Rectal smooth muscle tissue (tissue), 1 donor: ENCODE measurements around the gene NPAS3.

ENCODE experiments used
- H3K27ac ChIP-seq: one replicate; pipeline ENCODE4 v1.7.0; 2013; ENCODE audit warnings: low read depth, low read length, inconsistent platforms
- H3K27me3 ChIP-seq: one replicate; pipeline ENCODE4 v1.7.0; 2013; ENCODE audit warnings: low read length; ENCODE audit not compliant: control insufficient read depth, insufficient read depth
- H3K36me3 ChIP-seq: one replicate; pipeline ENCODE4 v1.7.0; 2013; ENCODE audit warnings: low read length; ENCODE audit not compliant: control insufficient read depth, insufficient read depth
- H3K4me1 ChIP-seq: one replicate; pipeline ENCODE4 v1.7.0; 2013; ENCODE audit warnings: low read length; ENCODE audit not compliant: control insufficient read depth, insufficient read depth
- H3K4me3 ChIP-seq: one replicate; pipeline ENCODE4 v1.7.0; 2013; ENCODE audit warnings: low read length
- H3K9ac ChIP-seq: one replicate; pipeline ENCODE4 v1.7.0; 2013; ENCODE audit warnings: low read length

NPAS3 gene

DNA sequence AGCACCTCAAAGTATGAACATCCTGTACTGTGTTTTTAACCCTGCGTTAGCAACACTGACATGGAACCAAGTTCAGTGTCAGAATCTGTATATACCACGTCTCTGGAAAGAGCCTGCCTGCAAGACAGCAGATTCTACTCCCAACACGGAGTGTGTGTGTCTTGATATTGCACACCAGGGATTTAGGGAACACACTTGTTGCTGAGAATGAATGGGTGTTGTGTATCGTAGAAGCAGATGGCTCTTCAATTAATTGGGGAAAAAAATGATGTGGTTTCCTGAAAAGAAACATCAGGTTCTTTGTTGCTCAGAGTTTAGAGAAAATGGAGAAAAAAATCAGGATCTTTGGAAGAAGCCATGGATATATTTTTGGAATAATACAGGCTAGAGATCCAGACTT is 841.4 kb downstream of the NPAS3 start:
- Histone ChIP-seq H3K4me1 (peaks cover 3% of the 10 kb centered on the region), H3K36me3 (no peaks in the 10 kb centered on the region), H3K27ac (no peak overlapping the region), H3K4me3 (no peak overlapping the region), H3K27me3 (no peaks in the 10 kb centered on the region), H3K9ac (no peak overlapping the region)

DNA sequence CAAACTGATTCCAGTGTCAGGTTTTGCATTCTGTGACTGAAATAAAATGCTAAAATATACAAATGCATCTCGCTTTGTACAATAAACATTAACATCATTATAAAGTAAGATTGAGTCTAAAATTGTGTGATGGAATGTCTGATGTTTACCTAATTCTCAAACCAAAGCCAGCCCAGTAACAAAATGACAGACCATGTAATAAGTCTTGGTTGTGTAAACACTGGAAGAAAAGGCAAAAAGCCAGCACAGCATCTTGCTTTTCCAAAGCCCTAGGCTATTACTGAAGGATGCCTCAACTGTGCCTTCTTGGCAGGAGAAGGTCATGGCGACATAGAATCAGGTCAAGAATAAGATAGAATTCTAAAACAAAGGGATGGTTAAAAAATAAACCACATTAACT is 842.6 kb downstream of the NPAS3 start:
- Histone ChIP-seq H3K36me3 (no peaks in the 10 kb centered on the region), H3K4me3 (no peak overlapping the region), H3K9ac (no peak overlapping the region), H3K27ac (no peak overlapping the region), H3K27me3 (no peaks in the 10 kb centered on the region), H3K4me1 (peaks cover 3% of the 10 kb centered on the region)

GRCh38 chr14:33782923-33783322 is 844.2 kb downstream of the NPAS3 start:
- no peak overlapping the region for H3K9ac ChIP-seq
- peaks cover 3% of the 10 kb centered on the region for H3K4me1 ChIP-seq
- no peaks in the 10 kb centered on the region for H3K36me3 ChIP-seq
- no peak overlapping the region for H3K27ac ChIP-seq
- H3K4me3 ChIP-seq, result no peak overlapping the region
- no peaks in the 10 kb centered on the region for H3K27me3 ChIP-seq

GRCh38 chr14:33786091-33786825 is 847.6 kb downstream of the NPAS3 start:
- Histone ChIP-seq H3K27me3 (no peaks in the 10 kb centered on the region), H3K4me3 (no peak overlapping the region)

GRCh38 chr14:33788161-33788560 is 849.5 kb downstream of the NPAS3 start:
- H3K27me3 ChIP-seq, result no peaks in the 10 kb centered on the region
- no peak overlapping the region for H3K4me3 ChIP-seq
- H3K4me1 ChIP-seq, result no peaks in the 10 kb centered on the region
- no peak overlapping the region for H3K9ac ChIP-seq
- no peaks in the 10 kb centered on the region for H3K36me3 ChIP-seq
- no peak overlapping the region for H3K27ac ChIP-seq

More at GRCh38 chr14:33786091-33786825, 847.6 kb downstream of the NPAS3 start:
- Histone ChIP-seq H3K4me1 (peaks cover 2% of the 10 kb centered on the region), H3K36me3 (no peaks in the 10 kb centered on the region), H3K27ac (no peak overlapping the region), H3K9ac (no peak overlapping the region)

DNA sequence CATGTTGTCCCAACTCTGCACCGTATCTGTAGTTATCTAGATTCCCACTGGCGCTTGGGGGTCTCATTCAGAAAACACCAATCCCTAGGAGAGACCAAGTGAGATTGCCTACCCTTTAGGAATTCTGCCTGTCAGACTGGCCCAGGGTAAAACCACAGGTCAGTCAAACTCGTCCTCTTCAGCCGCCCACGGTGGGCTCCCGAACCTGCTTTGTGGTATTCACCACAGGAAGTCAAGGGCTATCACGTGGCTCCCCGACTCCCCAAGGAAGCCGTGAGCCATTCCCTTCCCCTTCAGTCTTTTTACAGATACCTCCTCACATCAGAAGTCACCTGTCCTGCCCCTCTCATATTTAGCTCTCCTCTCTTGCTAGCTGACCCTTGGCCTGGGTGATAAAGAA is 852.3 kb downstream of the NPAS3 start:
- no peak overlapping the region for H3K9ac ChIP-seq
- H3K4me1 ChIP-seq, result peaks cover 2% of the 10 kb centered on the region

DNA sequence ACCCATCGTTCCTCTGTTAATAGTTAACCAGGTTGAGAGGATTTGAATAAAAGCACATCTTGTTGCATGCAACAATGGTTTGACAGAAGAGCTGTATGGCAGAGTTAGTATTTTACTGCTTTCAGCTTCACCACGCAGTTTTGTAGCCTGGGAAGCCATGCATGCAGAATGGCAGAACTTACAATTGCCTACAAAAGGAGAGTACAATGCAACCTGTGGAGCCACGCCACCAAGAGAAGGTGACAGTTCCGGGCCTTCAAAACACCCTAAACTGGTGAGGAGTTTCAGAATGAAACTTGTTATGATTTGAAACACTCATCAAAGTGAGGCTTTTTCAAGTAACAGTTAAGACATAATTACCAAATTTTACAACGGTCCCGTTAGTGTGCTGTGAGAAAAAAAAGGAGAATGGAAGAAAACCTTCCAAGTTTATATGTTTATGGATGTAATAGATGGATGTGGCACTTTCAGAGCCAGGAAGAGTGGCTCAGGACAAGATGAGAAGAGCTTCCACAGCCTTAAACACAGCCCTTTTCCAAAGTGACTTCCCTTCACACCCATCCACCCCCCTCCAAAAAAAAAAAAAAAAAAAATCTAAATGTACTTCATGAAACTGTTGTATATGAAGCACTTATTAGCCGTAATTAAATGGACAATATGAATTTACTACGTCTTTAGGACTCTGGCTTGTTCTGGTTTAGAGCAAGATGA is 853.5 kb downstream of the NPAS3 start:
- no peaks in the 10 kb centered on the region for H3K27me3 ChIP-seq

More for the DNA sequence above, 852.3 kb downstream of the NPAS3 start:
- no peak overlapping the region for H3K27ac ChIP-seq
- no peaks in the 10 kb centered on the region for H3K27me3 ChIP-seq
- H3K36me3 ChIP-seq, result no peaks in the 10 kb centered on the region
- H3K4me3 ChIP-seq, result no peak overlapping the region

DNA sequence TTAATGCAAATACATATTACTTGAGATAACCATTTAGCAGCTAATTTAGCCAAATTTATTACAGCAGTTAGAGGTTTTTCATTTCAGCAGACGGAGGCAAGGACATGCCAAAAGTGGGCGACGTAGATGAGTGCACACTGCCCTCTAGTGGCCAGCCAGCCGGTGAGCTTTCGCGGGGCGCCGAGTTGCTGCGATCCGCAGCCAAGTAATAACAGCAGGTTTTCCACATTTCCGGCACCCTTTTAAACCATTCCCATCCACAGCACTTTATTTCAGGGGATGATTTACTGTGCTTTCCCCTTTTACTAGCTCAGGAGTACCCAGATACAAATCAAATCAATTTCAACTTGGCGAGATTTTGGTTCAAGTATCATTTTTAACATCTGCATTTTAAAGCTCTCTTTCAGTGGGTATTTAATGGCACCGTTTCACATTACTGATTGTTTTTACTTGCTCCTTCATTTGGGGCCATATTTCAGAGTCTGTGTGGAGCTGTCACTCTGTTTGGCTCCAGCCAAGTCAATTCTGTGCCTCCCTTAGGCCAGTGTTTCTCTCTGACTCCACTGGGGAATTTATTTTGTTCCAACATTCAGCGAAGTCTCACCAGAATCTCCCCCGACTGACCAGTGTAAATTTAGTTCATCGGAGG is 854.2 kb downstream of the NPAS3 start:
- Histone ChIP-seq H3K4me1 (peaks cover 2% of the 10 kb centered on the region), H3K27me3 (no peaks in the 10 kb centered on the region), H3K27ac (no peak overlapping the region), H3K4me3 (no peak overlapping the region), H3K36me3 (no peaks in the 10 kb centered on the region), H3K9ac (no peak overlapping the region)

More for the DNA sequence above, 853.5 kb downstream of the NPAS3 start:
- no peak overlapping the region for H3K4me3 ChIP-seq
- no peak overlapping the region for H3K9ac ChIP-seq
- peaks cover 2% of the 10 kb centered on the region for H3K4me1 ChIP-seq
- no peak overlapping the region for H3K27ac ChIP-seq
- no peaks in the 10 kb centered on the region for H3K36me3 ChIP-seq

DNA sequence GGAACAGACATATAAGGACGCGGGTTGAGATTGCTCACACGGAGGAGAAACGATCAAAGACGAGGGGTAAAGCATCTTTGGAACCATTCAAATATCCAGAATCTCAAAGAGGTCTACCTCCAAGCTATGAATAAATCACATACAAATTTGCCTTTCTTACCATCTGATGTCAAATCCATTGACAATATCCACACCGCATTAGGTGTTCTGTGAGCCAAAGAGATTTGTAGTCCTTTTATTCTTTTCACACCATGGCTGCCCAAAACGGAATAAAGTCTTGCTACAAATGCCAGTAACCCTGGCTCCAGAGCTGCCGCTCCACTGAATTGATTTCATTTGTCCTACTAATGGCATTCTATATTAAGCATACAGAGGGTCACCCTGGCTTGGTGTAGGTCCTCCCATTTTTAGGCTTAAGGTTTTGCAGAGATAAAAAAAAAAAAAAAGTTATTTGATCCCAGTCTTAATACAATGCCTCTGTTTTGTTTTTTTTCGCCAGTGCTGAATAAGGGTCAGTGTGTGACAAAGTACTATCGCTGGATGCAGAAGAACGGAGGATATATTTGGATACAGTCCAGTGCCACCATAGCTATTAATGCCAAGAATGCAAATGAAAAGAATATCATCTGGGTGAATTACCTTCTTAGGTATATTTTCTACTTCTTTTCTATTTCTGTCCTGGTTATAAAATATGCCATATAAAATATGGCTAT is 854.9 kb downstream of the NPAS3 start:
- H3K36me3 ChIP-seq, result no peaks in the 10 kb centered on the region
- H3K4me3 ChIP-seq, result no peak overlapping the region
- H3K4me1 ChIP-seq, result peaks cover 2% of the 10 kb centered on the region
- H3K9ac ChIP-seq, result no peak overlapping the region
- H3K27ac ChIP-seq, result no peak overlapping the region
- H3K27me3 ChIP-seq, result no peaks in the 10 kb centered on the region

DNA sequence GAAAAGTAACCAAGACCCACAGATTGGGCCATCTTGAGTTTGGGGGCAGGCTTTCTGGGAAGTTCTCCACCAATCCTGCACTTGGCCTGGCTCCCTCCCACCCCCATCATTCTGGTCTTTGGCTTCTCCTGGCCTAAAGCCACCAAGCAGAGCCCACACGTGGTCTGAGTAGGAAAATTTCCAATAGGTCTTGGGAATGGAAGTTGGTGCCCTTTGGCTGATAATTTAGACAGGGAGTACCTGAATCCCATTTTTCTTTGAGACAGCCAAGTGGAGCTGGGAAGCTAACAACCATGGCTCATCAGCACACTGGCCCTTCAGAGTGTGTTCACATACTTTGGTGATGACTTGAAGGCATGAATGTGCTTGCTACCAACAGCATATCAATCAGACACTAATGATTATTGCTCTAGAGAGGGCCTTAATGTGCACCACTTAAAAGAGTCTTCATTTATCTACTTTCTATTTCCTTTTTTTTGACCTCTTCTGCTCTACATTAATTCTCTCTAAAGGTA is 856.2 kb downstream of the NPAS3 start:
- Histone ChIP-seq H3K9ac (no peak overlapping the region), H3K27ac (no peak overlapping the region)

DNA sequence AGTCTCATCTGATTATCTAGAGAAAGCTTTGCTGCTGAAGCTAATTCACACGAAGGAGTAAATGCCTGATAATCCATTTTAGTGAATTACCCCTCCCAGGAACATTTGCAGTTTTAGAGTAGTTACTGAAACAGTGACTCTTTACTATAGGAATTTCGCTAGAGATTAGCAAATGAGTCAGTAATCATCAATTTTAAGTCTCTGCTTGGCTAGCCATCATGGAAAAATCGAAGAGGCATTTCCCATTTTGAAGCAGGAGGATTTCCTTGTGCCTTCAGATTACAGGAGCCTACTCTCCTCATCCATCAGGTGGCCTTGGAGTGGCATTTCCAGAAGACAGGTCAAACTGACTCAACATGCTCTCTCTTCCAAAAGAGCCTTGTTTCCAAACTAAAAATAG is 857.7 kb downstream of the NPAS3 start:
- H3K9ac ChIP-seq, result no peak overlapping the region
- no peaks in the 10 kb centered on the region for H3K36me3 ChIP-seq
- no peak overlapping the region for H3K27ac ChIP-seq
- peaks cover 2% of the 10 kb centered on the region for H3K4me1 ChIP-seq
- H3K4me3 ChIP-seq, result no peak overlapping the region
- no peaks in the 10 kb centered on the region for H3K27me3 ChIP-seq

More for the DNA sequence above, 856.2 kb downstream of the NPAS3 start:
- H3K4me3 ChIP-seq, result no peak overlapping the region
- no peaks in the 10 kb centered on the region for H3K27me3 ChIP-seq
- no peaks in the 10 kb centered on the region for H3K36me3 ChIP-seq
- H3K4me1 ChIP-seq, result peaks cover 2% of the 10 kb centered on the region
